Smooth muscle cell (in vitro differentiated cells): ENCODE results near the gene BTG2. TPM values are rescaled to one million over a fixed set of nuclear protein-coding genes. Genes with fewer than 3 reads are reported as not detected.

Experiments
- DNase-seq: peaks from one replicate; lab custom pipeline; 2025; ENCODE audit not compliant: unreplicated experiment; lab: John Stamatoyannopoulos, UW
- H2AFZ ChIP-seq: fragments of 200-600 bp; sonication (generic); 2 replicates; pipeline ENCODE4 v1.6.0; 2016; ENCODE audit warnings: antibody characterized with exemption, low read depth, mild to moderate bottlenecking
- H3F3A ChIP-seq: fragments of 200-600 bp; sonication (generic); 2 replicates; pipeline ENCODE4 v1.6.0; 2017; ENCODE audit warnings: antibody characterized with exemption, low read depth
- H3K27ac ChIP-seq: fragments of 200-600 bp; sonication (generic); 2 replicates; pipeline ENCODE4 v1.5.1; 2016; ENCODE audit warnings: low read depth, mild to moderate bottlenecking
- H3K27me3 ChIP-seq: fragments of 200-600 bp; sonication (generic); 2 replicates; pipeline ENCODE4 v1.6.1; 2016; ENCODE audit warnings: low read depth, mild to moderate bottlenecking
- H3K36me3 ChIP-seq: fragments of 200-600 bp; sonication (generic); 2 replicates; pipeline ENCODE4 v1.5.1; 2016; ENCODE audit warnings: low read depth
- H3K4me1 ChIP-seq: fragments of 200-600 bp; sonication (generic); 2 replicates; pipeline ENCODE4 v1.5.1; 2016; ENCODE audit warnings: low read depth
- H3K4me2 ChIP-seq: fragments of 200-600 bp; sonication (generic); 2 replicates; pipeline ENCODE4 v1.6.0; 2016; ENCODE audit warnings: mild to moderate bottlenecking
- H3K4me3 ChIP-seq: fragments of 200-600 bp; sonication (generic); 2 replicates; pipeline ENCODE4 v1.5.1; 2016; ENCODE audit warnings: mild to moderate bottlenecking
- H3K79me2 ChIP-seq: fragments of 200-600 bp; sonication (generic); 2 replicates; pipeline ENCODE4 v1.6.0; 2016; ENCODE audit warnings: low read depth, mild to moderate bottlenecking
- H3K9ac ChIP-seq: fragments of 200-600 bp; sonication (generic); 2 replicates; pipeline ENCODE4 v1.6.0; 2016; ENCODE audit warnings: low read depth
- H3K9me3 ChIP-seq: fragments of 200-600 bp; sonication (generic); replicated peaks from 2 replicates; pipeline ENCODE4 v1.5.1; 2016; ENCODE audit warnings: low read depth
- H4K20me1 ChIP-seq: fragments of 200-600 bp; sonication (generic); 2 replicates; pipeline ENCODE4 v1.6.0; 2016; ENCODE audit warnings: low read depth
- WGBS: methylation state at CpG from one replicate; pipeline ENCODE4 v1.1.7; 2016; ENCODE audit warnings: low lambda C conversion rate; 5-methylcytosine and 5-hydroxymethylcytosine counted together
- polyA plus RNA-seq: library from polyadenylated mRNA; unstranded; fragments of >200 nt; fragmentation: Nextera tagmentation; extraction: Ambion mirVana; gene quantifications from 2 replicates; pipeline ENCODE4 v1.2.1, GENCODE V29; 2016
- total RNA-seq: library from RNA; depleted of rRNA; stranded (reverse); fragments of >200 nt; gene quantifications from 2 replicates; pipeline ENCODE4 v1.2.3, GENCODE V29; 2014
- TF ChIP-seq, protein P1 (sequence below): fragments of 200-600 bp; sonication (generic); IDR thresholded peaks from 2 replicates; pipeline ENCODE4 v1.5.1; 2017; ENCODE audit warnings: borderline replicate concordance, mild to moderate bottlenecking, antibody characterized with exemption; ENCODE audit not compliant: insufficient read depth, poor library complexity, severe bottlenecking

Gene BTG2
- total and polyA plus RNA-seq, 2 experiments from 2014 or later: 80.0 to 93.8 TPM

- no peak overlapping the region for H3K9ac ChIP-seq
- H3K4me3 ChIP-seq: no peak overlapping the region
- no peak overlapping the region for H2AFZ ChIP-seq
- no peaks in the 10 kb centered on the region for H3K9me3 ChIP-seq
- DNase-seq: no peak
- no peaks in the 10 kb centered on the region for H4K20me1 ChIP-seq
- H3K27ac ChIP-seq: no peak overlapping the region
- H3K79me2 ChIP-seq: no peaks in the 10 kb centered on the region
- TF ChIP-seq, protein P1, sequence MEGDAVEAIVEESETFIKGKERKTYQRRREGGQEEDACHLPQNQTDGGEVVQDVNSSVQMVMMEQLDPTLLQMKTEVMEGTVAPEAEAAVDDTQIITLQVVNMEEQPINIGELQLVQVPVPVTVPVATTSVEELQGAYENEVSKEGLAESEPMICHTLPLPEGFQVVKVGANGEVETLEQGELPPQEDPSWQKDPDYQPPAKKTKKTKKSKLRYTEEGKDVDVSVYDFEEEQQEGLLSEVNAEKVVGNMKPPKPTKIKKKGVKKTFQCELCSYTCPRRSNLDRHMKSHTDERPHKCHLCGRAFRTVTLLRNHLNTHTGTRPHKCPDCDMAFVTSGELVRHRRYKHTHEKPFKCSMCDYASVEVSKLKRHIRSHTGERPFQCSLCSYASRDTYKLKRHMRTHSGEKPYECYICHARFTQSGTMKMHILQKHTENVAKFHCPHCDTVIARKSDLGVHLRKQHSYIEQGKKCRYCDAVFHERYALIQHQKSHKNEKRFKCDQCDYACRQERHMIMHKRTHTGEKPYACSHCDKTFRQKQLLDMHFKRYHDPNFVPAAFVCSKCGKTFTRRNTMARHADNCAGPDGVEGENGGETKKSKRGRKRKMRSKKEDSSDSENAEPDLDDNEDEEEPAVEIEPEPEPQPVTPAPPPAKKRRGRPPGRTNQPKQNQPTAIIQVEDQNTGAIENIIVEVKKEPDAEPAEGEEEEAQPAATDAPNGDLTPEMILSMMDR: peak; percentile 80
- H3K4me2 ChIP-seq: no peak overlapping the region
- H3K4me1 ChIP-seq: peaks cover 3% of the 10 kb centered on the region
- no peaks in the 10 kb centered on the region for H3K36me3 ChIP-seq
- 48% methylated on average over 18 of the region's 18 CpGs for WGBS
- no peaks in the 10 kb centered on the region for H3F3A ChIP-seq
- H3K27me3 ChIP-seq: no peaks in the 10 kb centered on the region
Measured at GRCh38 chr1:203338335-203339036, 33.2 kb downstream of the BTG2 start.

GRCh38 chr1:203340112-203340790 lies 34.9 kb downstream of the BTG2 start:
- H3F3A ChIP-seq: no peaks in the 10 kb centered on the region
- TF ChIP-seq, protein P1: peak; percentile 93
- H3K27ac ChIP-seq: no peak overlapping the region
- H3K4me2 ChIP-seq: no peak overlapping the region
- no peak for DNase-seq
- H3K79me2 ChIP-seq: no peaks in the 10 kb centered on the region
- H3K4me3 ChIP-seq: no peak overlapping the region
- H2AFZ ChIP-seq: no peak overlapping the region
- no peaks in the 10 kb centered on the region for H3K27me3 ChIP-seq
- whole genome bisulfite sequencing: 28% methylated on average over 7 of the region's 7 CpGs
- H3K9me3 ChIP-seq: no peaks in the 10 kb centered on the region
- H3K4me1 ChIP-seq: peaks cover 3% of the 10 kb centered on the region
- H3K9ac ChIP-seq: no peak overlapping the region
- H3K36me3 ChIP-seq: no peaks in the 10 kb centered on the region
- H4K20me1 ChIP-seq: no peaks in the 10 kb centered on the region

GRCh38 chr1:203342192-203342940 lies 37.0 kb downstream of the BTG2 start:
- 62% methylated on average over 23 of the region's 23 CpGs for WGBS
- Histone ChIP-seq H3K4me1 (peaks cover 3% of the 10 kb centered on the region), H3K4me2 (no peak overlapping the region), H3K4me3 (no peak overlapping the region), H3F3A (peaks cover 4% of the 10 kb centered on the region), H3K27ac (no peak overlapping the region), H3K9me3 (no peaks in the 10 kb centered on the region), H4K20me1 (no peaks in the 10 kb centered on the region), H3K79me2 (no peaks in the 10 kb centered on the region), H3K27me3 (no peaks in the 10 kb centered on the region), H2AFZ (no peak overlapping the region), H3K9ac (no peak overlapping the region), H3K36me3 (no peaks in the 10 kb centered on the region)
- no peak for DNase-seq
- TF ChIP-seq, protein P1: peak; percentile 71
